SHP77 (cell line): ENCODE measurements around the gene SLK.

Experiments
- DNase-seq, 2 experiments: peaks; one replicate each; lab custom pipeline; 2025; lab: John Stamatoyannopoulos, UW

Gene SLK

GRCh38 chr10:104053201-104053600, 86.3 kb downstream of the SLK start:
- DNase-seq = no peak

GRCh38 chr10:104054430-104054829, 87.5 kb downstream of the SLK start:
- DNase-seq = no peak

- no peak for DNase-seq
Measured at GRCh38 chr10:104056619-104057273, 89.8 kb downstream of the SLK start.

GRCh38 chr10:104057717-104058116, 90.8 kb downstream of the SLK start:
- no peak for DNase-seq

- no peak for DNase-seq
Measured at GRCh38 chr10:104059364-104059763, 92.4 kb downstream of the SLK start.

GRCh38 chr10:104061196-104061595, 94.3 kb downstream of the SLK start:
- DNase-seq = no peak

GRCh38 chr10:104065748-104066147, 98.8 kb downstream of the SLK start:
- DNase-seq = no peak

- no peak for DNase-seq
Measured at GRCh38 chr10:104066945-104067344, 100.0 kb downstream of the SLK start.

- no peak for DNase-seq
Measured at GRCh38 chr10:104067525-104067924, 100.6 kb downstream of the SLK start.

- DNase-seq = no peak
Measured at GRCh38 chr10:104069613-104070012, 102.7 kb downstream of the SLK start.

- no peak for DNase-seq
Measured at GRCh38 chr10:104072786-104073185, 105.8 kb downstream of the SLK start.

- DNase-seq = no peak
Measured at GRCh38 chr10:104074505-104074904, 107.6 kb downstream of the SLK start.

GRCh38 chr10:104076743-104077160, 109.8 kb downstream of the SLK start:
- DNase-seq = no peak

GRCh38 chr10:104077247-104077646, 110.3 kb downstream of the SLK start:
- no peak for DNase-seq

GRCh38 chr10:104077663-104078151, 110.8 kb downstream of the SLK start:
- DNase-seq = no peak
